IMR-90 (cell line): ENCODE results near the gene FGGY.

Source experiments
- BHLHE40 ChIP-seq: fragments of 150-350 bp; IDR thresholded peaks from 2 replicates; pipeline ENCODE4 v1.6.1; 2016; ENCODE audit warnings: mild to moderate bottlenecking, low read depth, low read length
- CEBPB ChIP-seq: IDR thresholded peaks from 2 replicates; pipeline ENCODE4 v1.6.1; 2012; ENCODE audit warnings: low read depth, low read length, improper control_type of control experiment
- CTCF ChIP-seq: conservative IDR thresholded peaks from 2 replicates; pipeline ENCODE4 v1.5.1; 2012; ENCODE audit warnings: mild to moderate bottlenecking, low read depth, low read length, improper control_type of control experiment
- ELK1 ChIP-seq: fragments of 150-350 bp; IDR thresholded peaks from 2 replicates; pipeline ENCODE4 v1.6.1; 2016; ENCODE audit warnings: low read depth, mild to moderate bottlenecking, low read length, moderate library complexity, borderline replicate concordance
- FOS ChIP-seq: fragments of 150-350 bp; IDR thresholded peaks from 2 replicates; pipeline ENCODE4 v1.6.1; 2016; ENCODE audit warnings: low read depth, low read length
- MAZ ChIP-seq: IDR thresholded peaks from 2 replicates; pipeline ENCODE4 v1.6.1; 2012; ENCODE audit warnings: low read depth, mild to moderate bottlenecking, low read length, improper control_type of control experiment, moderate library complexity, borderline replicate concordance
- MXI1 ChIP-seq: IDR thresholded peaks from 2 replicates; pipeline ENCODE4 v1.6.1; 2012; ENCODE audit warnings: low read depth, mild to moderate bottlenecking, low read length, moderate library complexity, borderline replicate concordance
- NFE2L2 ChIP-seq: fragments of 150-350 bp; IDR thresholded peaks from 2 replicates; pipeline ENCODE4 v1.6.1; 2016; ENCODE audit warnings: low read depth, mild to moderate bottlenecking, low read length
- POLR2A ChIP-seq: IDR thresholded peaks from 2 replicates; pipeline ENCODE4 v1.6.1; 2012; ENCODE audit warnings: mild to moderate bottlenecking, low read depth, low read length
- RCOR1 ChIP-seq: IDR thresholded peaks from 2 replicates; pipeline ENCODE4 v1.6.1; 2012; ENCODE audit warnings: mild to moderate bottlenecking, low read length, improper control_type of control experiment; ENCODE audit not compliant: insufficient replicate concordance
- RFX5 ChIP-seq: IDR thresholded peaks from 2 replicates; pipeline ENCODE4 v1.8.0; 2012; ENCODE audit warnings: low read depth, mild to moderate bottlenecking, low read length, moderate library complexity
- USF2 ChIP-seq: fragments of 150-350 bp; IDR thresholded peaks from 2 replicates; pipeline ENCODE4 v1.6.1; 2017; ENCODE audit warnings: mild to moderate bottlenecking, antibody characterized with exemption, low read length, low read depth

GRCh38 chr1:59557549-59557885, 260.6 kb downstream of the FGGY start:
- no peak for TF ChIP-seq FOS
- TF ChIP-seq CTCF = no peak
- TF ChIP-seq USF2 = no peak
- no peak for TF ChIP-seq BHLHE40
- TF ChIP-seq POLR2A = no peak
- no peak for TF ChIP-seq CEBPB
- TF ChIP-seq ELK1 = no peak
- TF ChIP-seq NFE2L2 = no peak
- no peak for TF ChIP-seq RCOR1
- TF ChIP-seq MAZ = no peak
- TF ChIP-seq MXI1 = no peak
- no peak for TF ChIP-seq RFX5
